GM06990 (cell line): ENCODE data around the gene PTK7.
A peak's percentile ranks its signal among the peaks of the same experiment; 100 is the strongest.

Source experiments
- DNase-seq: peaks from one replicate; pipeline ENCODE4 v3.0.0-alpha.2; 2011; ENCODE audit not compliant: insufficient read length; ENCODE audit errors: extremely low read depth
- H3K27me3 ChIP-seq: replicated peaks from 2 replicates; pipeline ENCODE4 v1.6.0; 2011; ENCODE audit warnings: low read length; ENCODE audit not compliant: control insufficient read depth, insufficient read depth
- H3K36me3 ChIP-seq: 2 replicates; pipeline ENCODE4 v1.5.1; 2011; ENCODE audit warnings: low read length; ENCODE audit not compliant: control insufficient read depth, insufficient read depth
- H3K4me3 ChIP-seq: replicated peaks from 2 replicates; pipeline ENCODE4 v1.5.1; 2011; ENCODE audit warnings: low read depth, mild to moderate bottlenecking, control low read depth, low read length
- TF ChIP-seq, protein P1 (sequence below): IDR thresholded peaks from 2 replicates; pipeline ENCODE4 v1.5.1; 2011; ENCODE audit warnings: low read length, control low read depth, mild to moderate bottlenecking, inconsistent platforms; ENCODE audit not compliant: insufficient read depth, poor library complexity, severe bottlenecking

The PTK7 gene

DNA sequence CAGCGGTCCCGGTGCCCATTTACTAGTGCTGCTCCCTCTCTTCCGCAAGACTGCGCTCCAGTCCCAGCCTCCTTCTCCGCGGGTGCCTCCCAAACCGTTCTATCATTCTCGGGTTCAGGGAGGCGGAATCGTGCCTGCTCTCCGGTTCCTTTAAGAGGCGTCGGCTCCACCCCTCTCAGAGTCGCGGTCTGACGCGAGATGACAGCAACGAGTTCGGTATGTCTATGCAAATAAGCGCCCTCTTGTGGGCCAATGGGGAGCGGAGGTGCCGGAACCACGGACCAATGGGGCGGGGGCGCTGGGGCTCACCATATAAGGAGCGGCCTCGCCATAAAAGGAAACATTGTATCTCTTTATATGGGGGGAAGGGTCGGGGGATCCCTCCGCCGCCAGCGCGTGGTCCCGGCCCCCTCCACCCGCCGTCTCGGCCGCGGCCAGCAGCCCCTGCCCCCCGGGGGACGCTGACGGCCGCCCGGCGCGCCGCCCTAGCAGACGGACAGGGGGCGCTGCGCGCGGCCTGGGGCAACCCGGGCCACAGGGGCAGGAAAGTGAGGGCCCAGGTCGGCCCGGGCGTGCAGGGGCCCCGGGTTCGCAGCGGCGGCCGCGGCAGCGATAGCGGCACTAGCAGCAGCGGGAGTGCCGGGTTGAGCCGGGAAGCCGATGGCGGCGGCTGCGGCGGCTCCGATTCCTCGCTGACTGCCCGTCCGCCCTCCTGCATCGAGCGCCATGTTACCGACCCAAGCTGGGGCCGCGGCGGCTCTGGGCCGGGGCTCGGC lies 95.0 kb downstream of the PTK7 start, which contains the start of gene SRF:
SRF (plus strand) TSS at position 339 of the 776 bp plus-strand sequence; CDS start at position 727, 388 bp downstream.
- Histone ChIP-seq H3K27me3 (no peaks in the 10 kb centered on the region), H3K4me3 (peak within 1 kb of the TSS; percentile 90), H3K36me3 (peaks cover 8% of the 10 kb centered on the region)
- peak; percentile 98 for DNase-seq
- TF ChIP-seq, protein P1, sequence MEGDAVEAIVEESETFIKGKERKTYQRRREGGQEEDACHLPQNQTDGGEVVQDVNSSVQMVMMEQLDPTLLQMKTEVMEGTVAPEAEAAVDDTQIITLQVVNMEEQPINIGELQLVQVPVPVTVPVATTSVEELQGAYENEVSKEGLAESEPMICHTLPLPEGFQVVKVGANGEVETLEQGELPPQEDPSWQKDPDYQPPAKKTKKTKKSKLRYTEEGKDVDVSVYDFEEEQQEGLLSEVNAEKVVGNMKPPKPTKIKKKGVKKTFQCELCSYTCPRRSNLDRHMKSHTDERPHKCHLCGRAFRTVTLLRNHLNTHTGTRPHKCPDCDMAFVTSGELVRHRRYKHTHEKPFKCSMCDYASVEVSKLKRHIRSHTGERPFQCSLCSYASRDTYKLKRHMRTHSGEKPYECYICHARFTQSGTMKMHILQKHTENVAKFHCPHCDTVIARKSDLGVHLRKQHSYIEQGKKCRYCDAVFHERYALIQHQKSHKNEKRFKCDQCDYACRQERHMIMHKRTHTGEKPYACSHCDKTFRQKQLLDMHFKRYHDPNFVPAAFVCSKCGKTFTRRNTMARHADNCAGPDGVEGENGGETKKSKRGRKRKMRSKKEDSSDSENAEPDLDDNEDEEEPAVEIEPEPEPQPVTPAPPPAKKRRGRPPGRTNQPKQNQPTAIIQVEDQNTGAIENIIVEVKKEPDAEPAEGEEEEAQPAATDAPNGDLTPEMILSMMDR = peak; percentile 12

DNA sequence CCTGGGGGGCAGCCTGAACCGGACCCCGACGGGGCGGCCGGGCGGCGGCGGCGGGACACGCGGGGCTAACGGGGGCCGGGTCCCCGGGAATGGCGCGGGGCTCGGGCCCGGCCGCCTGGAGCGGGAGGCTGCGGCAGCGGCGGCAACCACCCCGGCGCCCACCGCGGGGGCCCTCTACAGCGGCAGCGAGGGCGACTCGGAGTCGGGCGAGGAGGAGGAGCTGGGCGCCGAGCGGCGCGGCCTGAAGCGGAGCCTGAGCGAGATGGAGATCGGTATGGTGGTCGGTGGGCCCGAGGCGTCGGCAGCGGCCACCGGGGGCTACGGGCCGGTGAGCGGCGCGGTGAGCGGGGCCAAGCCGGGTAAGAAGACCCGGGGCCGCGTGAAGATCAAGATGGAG lies 95.6 kb downstream of the PTK7 start:
- H3K4me3 ChIP-seq = peak overlapping the region; percentile 90
- no peaks in the 10 kb centered on the region for H3K27me3 ChIP-seq
- H3K36me3 ChIP-seq = peaks cover 14% of the 10 kb centered on the region
- DNase-seq = peak; percentile 48
- TF ChIP-seq, protein P1 = no peak

DNA sequence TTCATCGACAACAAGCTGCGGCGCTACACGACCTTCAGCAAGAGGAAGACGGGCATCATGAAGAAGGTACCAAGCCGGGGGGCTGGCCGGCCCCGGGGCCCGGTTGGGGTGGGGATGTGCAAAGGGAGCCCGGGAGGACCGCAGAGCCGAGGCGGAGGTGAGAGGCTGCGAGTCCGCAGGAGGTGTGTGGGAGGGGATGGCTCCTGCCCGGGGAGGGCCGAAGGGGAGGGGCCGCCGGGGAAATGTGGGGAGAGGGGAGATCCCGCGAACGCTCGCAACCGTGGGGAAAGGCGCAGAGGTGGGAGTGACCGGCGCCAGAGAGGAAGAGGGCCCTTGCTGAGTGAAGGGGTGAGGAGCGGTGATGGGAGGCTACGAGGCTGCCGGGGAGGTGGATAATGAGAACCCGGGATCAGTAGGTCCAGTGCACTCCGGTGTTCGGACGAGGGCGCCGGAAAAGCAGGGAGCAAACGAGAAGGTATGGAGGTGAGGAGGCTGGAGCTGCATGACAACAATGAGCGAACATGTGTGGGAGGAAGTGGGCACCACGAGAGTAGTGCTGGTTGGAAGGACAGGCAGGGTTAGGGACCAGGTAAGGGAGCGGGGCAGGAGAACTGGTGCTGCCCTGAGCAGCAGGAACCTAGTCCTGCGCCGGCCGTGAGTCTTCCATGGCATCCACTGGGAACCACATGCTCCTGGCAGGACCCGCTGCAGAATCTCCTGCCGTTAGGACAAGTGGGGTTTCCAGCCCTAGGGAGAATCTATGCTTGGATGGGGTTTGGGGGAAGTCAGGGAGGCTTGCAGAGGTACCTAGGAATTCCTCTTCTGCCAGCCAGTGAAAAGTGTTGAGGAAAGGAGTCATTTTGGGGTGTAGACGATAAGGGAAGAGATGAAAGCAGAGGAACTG lies 96.2 kb downstream of the PTK7 start:
- Histone ChIP-seq H3K27me3 (no peaks in the 10 kb centered on the region), H3K4me3 (peak overlapping the region; percentile 90), H3K36me3 (peaks cover 14% of the 10 kb centered on the region)
- TF ChIP-seq, protein P1 = no peak
- DNase-seq = peak; percentile 59

DNA sequence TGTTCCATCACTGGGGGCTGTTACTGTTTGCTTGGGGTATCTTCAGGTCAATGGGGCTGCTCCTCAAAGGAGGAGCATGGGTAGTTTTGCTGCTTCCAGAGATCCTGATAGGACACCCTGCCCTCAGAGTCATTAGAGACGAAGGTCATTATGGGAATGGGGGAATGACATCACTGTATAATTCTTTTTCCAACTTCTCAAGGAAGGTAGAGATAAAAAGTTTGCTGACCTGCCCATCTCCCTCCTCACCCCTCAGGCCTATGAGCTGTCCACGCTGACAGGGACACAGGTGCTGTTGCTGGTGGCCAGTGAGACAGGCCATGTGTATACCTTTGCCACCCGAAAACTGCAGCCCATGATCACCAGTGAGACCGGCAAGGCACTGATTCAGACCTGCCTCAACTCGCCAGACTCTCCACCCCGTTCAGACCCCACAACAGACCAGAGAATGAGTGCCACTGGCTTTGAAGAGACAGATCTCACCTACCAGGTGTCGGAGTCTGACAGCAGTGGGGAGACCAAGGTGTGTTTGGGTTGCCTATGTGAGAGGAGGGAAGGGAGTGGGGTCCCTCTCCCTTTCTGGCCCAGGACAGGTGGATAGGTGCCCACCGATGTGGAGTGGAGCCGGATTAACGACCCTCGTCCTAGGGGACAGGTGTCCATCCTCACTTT lies 97.6 kb downstream of the PTK7 start:
- DNase-seq = no peak
- Histone ChIP-seq H3K27me3 (no peaks in the 10 kb centered on the region), H3K4me3 (peak overlapping the region; percentile 90), H3K36me3 (peaks cover 21% of the 10 kb centered on the region)
- TF ChIP-seq, protein P1 = no peak

DNA sequence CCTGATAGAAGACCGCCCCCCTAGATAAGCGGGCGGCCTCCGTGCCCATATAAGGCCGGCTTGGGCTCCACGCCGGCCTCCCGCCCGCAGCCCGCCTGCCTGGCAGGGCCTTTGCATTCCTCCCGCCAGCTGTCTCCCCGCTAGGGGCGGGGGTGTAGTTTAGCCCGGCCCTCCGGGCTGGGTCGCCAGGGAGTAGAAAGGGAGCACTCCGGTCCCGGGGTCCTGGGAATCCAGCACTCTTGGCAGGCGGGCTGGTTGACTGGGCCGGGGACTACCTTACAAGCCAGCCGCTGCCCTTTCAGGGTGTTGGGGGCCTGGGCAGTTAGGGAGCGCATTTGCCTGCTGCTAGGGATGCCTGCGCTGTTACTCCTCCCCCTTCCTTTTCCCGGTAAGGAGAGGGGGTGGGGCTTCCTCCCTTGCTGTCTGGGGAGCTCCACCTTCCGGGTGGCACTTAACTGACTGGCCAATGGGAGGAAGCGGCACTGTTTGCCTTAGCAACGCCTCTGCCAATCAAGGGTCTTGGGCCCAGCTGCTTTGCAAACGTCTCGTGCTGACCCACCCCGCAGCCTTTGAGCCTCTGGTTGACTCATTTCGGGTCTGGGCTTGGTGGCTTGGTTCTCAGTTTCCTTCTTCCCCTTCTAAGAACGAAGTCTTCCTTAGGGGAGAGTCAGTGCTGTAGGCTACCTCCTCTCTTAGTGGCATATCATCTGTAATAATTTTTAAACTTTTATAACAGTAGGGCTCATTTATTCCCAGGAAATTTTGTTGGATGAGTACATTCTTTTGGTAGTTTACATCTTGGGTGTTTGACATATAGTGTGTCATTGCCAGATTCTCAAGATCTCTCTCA lies 98.4 kb downstream of the PTK7 start:
- TF ChIP-seq, protein P1 = no peak

More for the DNA sequence above, 98.4 kb downstream of the PTK7 start:
- Histone ChIP-seq H3K36me3 (peaks cover 27% of the 10 kb centered on the region), H3K27me3 (no peaks in the 10 kb centered on the region), H3K4me3 (peak overlapping the region; percentile 90)
- DNase-seq = peak; percentile 91
